Esophagus squamous epithelium (tissue), 5 donors: ENCODE results near the gene MCM5. TPM values are rescaled to one million over a fixed set of nuclear protein-coding genes. Genes with fewer than 3 reads are reported as not detected.

Source experiments
- DNase-seq: peaks from one replicate; lab custom pipeline; 2025; lab: John Stamatoyannopoulos, UW
- H3K27ac ChIP-seq, 4 donors: fragments of 200-600 bp; sonication (generic); one replicate each; pipeline ENCODE4 v1.5.1; 2016 to 2019; ENCODE audit warnings: mild to moderate bottlenecking in 1 of 4
- H3K27me3 ChIP-seq, 4 donors: fragments of 200-600 bp; sonication (generic); 1 replicate in 3 of 4; 2 replicates in 1 of 4; pipeline versions ENCODE4 v1.5.1 to v1.6.0; 2017 to 2021; ENCODE audit warnings: antibody characterized with exemption in 1 of 4
- H3K36me3 ChIP-seq, 3 donors: fragments of 200-600 bp; sonication (generic); one replicate each; pipeline ENCODE4 v1.5.1; 2016 to 2019
- H3K4me1 ChIP-seq, 3 donors: fragments of 200-600 bp; sonication (generic); one replicate each; pipeline ENCODE4 v1.5.1; 2017 to 2019
- H3K4me3 ChIP-seq, 4 donors: fragments of 200-600 bp; sonication (generic); 1 replicate in 3 of 4; 2 replicates in 1 of 4; pipeline ENCODE4 v1.5.1; 2016 to 2019; ENCODE audit warnings: mild to moderate bottlenecking in 2 of 4, moderate library complexity in 1 of 4
- H3K9me3 ChIP-seq, 3 donors: fragments of 200-600 bp; sonication (generic); one replicate each; pipeline ENCODE4 v1.5.1; 2016 to 2019
- POLR2A ChIP-seq, 4 donors: fragments of 450-650 bp; IDR thresholded peaks; one replicate each; pipeline ENCODE4 v1.6.1; 2017; ENCODE audit warnings: antibody characterized with exemption in 4 of 4, mild to moderate bottlenecking in 4 of 4, moderate library complexity in 3 of 4
- WGBS, 2 donors: methylation state at CpG; one replicate each; pipeline ENCODE4 v1.1.5; 2018; 5-methylcytosine and 5-hydroxymethylcytosine counted together
- intact Hi-C: fragments of 100-400 bp; cut with DNase I; formaldehyde crosslinking; loops from one replicate; pipeline ENCODE4 v1.15.0; 2022
- total RNA-seq, 4 donors: library from RNA; depleted of rRNA; stranded (reverse); fragments of >200 nt; gene quantifications; one replicate each; pipeline ENCODE4 v1.1.0, GENCODE V29; 2016
- TF ChIP-seq, protein P1 (sequence below), 6 experiments: fragments of 450-650 bp in 4 of 6; fragments of 200-600 bp in 2 of 6; sonication (generic) in 2 of 6; IDR thresholded peaks; one replicate each; pipeline ENCODE4 v1.5.1; 2016 to 2019; ENCODE audit warnings: antibody characterized with exemption in 6 of 6, mild to moderate bottlenecking in 4 of 6, moderate library complexity in 4 of 6
- donor health status: DM: yes; HTN: yes; CAD: no.

The MCM5 gene
- total RNA-seq, 4 donors from 2014 or later, result 23.1 to 48.1 (median 34.6) TPM

GRCh38 chr22:35449829-35450689 lies 50.1 kb downstream of the MCM5 start:
- peaks cover 0 to 13% (median 0%) of the 10 kb centered on the region in 3 donors for H3K4me1 ChIP-seq
- TF ChIP-seq, protein P1, sequence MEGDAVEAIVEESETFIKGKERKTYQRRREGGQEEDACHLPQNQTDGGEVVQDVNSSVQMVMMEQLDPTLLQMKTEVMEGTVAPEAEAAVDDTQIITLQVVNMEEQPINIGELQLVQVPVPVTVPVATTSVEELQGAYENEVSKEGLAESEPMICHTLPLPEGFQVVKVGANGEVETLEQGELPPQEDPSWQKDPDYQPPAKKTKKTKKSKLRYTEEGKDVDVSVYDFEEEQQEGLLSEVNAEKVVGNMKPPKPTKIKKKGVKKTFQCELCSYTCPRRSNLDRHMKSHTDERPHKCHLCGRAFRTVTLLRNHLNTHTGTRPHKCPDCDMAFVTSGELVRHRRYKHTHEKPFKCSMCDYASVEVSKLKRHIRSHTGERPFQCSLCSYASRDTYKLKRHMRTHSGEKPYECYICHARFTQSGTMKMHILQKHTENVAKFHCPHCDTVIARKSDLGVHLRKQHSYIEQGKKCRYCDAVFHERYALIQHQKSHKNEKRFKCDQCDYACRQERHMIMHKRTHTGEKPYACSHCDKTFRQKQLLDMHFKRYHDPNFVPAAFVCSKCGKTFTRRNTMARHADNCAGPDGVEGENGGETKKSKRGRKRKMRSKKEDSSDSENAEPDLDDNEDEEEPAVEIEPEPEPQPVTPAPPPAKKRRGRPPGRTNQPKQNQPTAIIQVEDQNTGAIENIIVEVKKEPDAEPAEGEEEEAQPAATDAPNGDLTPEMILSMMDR (IDR thresholded peaks at IDR 0.05), result no peak
- TF ChIP-seq POLR2A (IDR thresholded peaks at IDR 0.05), result no peak
- H3K27me3 ChIP-seq, result peaks cover 0 to 20% (median 0%) of the 10 kb centered on the region in 4 donors
- intact Hi-C loops, result no loop called here
- 91 to 98% methylated on average over 6 to 8 of the region's 17 CpGs for WGBS, 2 donors
- no peaks in the 10 kb centered on the region for H3K9me3 ChIP-seq
- no peak overlapping the region for H3K27ac ChIP-seq
- DNase-seq, result no peak
- no peak overlapping the region for H3K4me3 ChIP-seq
- H3K36me3 ChIP-seq, result peaks cover 0 to 5% (median 0%) of the 10 kb centered on the region in 3 donors

DNA sequence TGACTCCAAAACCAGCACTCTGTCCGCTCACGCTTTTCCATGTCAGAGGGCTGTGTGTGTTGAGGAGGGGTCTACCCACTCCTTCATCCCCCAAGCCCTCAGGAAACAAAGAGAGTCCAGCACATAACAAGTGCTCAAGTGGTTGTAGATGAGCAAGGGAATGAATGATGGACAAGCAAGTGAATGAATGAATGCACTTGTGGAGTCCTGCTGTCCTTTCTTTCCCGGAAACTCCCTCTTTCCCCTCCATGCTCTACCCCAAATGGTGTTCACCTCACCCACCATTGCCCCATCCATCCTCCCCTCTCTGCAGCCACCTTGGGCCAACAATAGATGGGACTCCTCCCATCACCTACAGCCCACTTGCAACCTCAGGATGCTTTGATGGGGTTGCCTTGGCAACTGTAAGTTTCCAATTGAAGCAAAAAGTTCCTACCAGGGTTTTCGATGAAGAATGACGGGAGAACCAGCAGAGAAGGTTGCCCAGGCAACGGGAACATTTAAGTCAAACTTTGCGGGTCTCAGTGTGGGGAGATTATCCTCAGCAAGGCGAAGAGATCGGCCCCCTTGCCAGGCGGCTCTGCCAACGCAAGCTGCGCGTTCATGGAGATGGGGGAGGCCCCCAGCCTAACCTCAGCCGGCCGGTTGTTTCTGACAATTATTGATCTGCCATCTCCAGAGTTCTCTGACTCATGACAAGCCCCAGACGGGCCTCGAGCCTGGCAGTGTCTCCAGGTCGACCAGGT lies 51.1 kb downstream of the MCM5 start:
- peaks cover 0 to 5% (median 0%) of the 10 kb centered on the region in 3 donors for H3K36me3 ChIP-seq
- peaks cover 0 to 12% (median 0%) of the 10 kb centered on the region in 3 donors for H3K4me1 ChIP-seq
- intact Hi-C loops, result no loop called here
- H3K27me3 ChIP-seq, result peaks cover 0 to 20% (median 0%) of the 10 kb centered on the region in 4 donors
- no peak for TF ChIP-seq POLR2A (IDR thresholded peaks at IDR 0.05)
- TF ChIP-seq, protein P1 (IDR thresholded peaks at IDR 0.05), result no peak
- 76 to 84% methylated on average over 12 to 18 of the region's 18 CpGs for WGBS, 2 donors
- DNase-seq, result no peak
- H3K27ac ChIP-seq, result no peak overlapping the region
- H3K4me3 ChIP-seq, result no peak overlapping the region
- no peaks in the 10 kb centered on the region for H3K9me3 ChIP-seq

- Histone ChIP-seq H3K4me3 (no peak overlapping the region), H3K27me3 (peaks cover 0 to 20% (median 0%) of the 10 kb centered on the region in 4 donors), H3K36me3 (peaks cover 0 to 5% (median 0%) of the 10 kb centered on the region in 3 donors), H3K27ac (no peak overlapping the region), H3K4me1 (peaks cover 0 to 6% (median 0%) of the 10 kb centered on the region in 3 donors), H3K9me3 (no peaks in the 10 kb centered on the region)
- TF ChIP-seq POLR2A (IDR thresholded peaks at IDR 0.05), result no peak
- TF ChIP-seq, protein P1 (IDR thresholded peaks at IDR 0.05), result no peak
- no peak for DNase-seq
- WGBS, 2 donors, result 83% methylated on average over 7 of the region's 7 CpGs; no CpG with 5 or more reads in 1 of the 2 donors
- intact Hi-C loops, result no loop called here
Observed at GRCh38 chr22:35451592-35451991, 51.7 kb downstream of the MCM5 start.

DNA sequence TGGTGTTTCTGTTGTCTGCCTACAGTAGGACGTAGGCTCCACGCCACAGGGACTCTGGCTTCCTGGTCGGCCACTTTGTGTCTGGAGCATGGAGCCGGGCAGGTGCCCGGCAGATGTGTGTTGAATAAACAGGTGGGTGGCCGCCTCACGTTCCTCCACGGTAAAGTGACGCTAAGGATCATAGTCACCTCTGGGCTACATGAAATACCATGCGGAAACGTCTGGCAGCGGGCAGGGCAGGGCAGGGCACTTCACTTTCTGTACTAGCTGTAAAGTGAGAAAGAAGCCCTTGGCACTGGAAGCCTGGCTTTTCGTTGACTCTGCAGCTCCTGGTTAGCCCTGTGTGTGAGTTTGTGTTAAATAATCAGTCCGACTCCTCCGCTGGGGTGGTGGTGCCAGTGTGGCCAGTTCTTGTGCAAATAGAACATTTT lies 52.4 kb downstream of the MCM5 start:
- Histone ChIP-seq H3K27ac (no peak overlapping the region), H3K27me3 (peaks cover 0 to 20% (median 0%) of the 10 kb centered on the region in 4 donors), H3K36me3 (peaks cover 0 to 5% (median 0%) of the 10 kb centered on the region in 3 donors), H3K4me3 (no peak overlapping the region), H3K9me3 (no peaks in the 10 kb centered on the region), H3K4me1 (peaks cover 0 to 6% (median 0%) of the 10 kb centered on the region in 3 donors)
- intact Hi-C loops, result no loop called here
- no peak for DNase-seq
- 58 to 95% methylated on average over 7 to 12 of the region's 15 CpGs for WGBS, 2 donors
- TF ChIP-seq POLR2A (IDR thresholded peaks at IDR 0.05), result no peak

DNA sequence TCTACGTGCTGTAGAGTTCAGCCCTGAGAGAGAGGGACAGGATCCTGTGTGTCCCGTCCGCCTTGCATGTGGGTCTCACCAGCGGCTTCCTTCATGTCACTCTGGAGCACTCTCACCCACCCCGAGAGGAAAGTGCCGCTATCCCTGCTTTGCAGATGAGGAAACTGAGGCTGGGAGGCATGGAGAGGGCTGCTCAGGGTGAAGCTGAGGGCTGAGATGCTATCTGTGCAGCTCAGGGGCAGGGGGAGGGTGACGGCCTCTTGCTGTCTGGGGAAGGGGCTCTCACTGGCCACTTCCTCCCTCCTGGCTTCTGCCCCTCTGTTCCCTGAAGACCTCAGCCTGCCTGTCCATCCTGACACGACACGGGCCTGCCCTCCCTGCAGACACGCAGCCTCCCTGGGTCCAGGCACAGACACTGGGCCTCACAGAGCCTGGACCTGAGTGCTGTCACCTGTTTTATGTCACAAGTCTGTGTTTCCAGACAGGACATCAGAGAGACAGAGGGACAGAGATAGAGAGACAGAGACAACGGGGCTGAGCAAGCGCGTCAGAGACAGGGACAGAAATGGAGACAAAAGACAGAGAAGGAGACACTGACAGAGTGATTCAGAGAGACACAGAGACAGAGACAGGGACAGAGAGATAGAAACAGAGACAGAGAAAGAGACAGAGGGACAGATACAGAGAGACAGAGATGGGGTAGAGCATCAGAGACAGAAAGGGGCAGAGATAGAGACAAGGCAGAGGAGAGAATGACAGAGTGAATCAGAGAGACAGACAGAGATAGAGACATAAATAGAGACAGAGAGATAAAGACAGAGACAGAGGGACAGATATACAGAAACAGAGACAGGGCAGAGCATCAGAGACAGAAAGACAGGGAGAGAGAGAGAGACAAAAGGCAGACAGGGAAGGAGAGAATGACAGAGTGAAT lies 53.1 kb downstream of the MCM5 start:
- peaks cover 0 to 20% (median 0%) of the 10 kb centered on the region in 4 donors for H3K27me3 ChIP-seq
- no peak for DNase-seq
- intact Hi-C loops, result no loop called here
- H3K9me3 ChIP-seq, result no peaks in the 10 kb centered on the region
- no peak overlapping the region for H3K4me3 ChIP-seq
- peaks cover 0 to 5% (median 0%) of the 10 kb centered on the region in 3 donors for H3K36me3 ChIP-seq
- H3K4me1 ChIP-seq, result peaks cover 0 to 8% (median under 1%) of the 10 kb centered on the region in 3 donors
- no peak overlapping the region for H3K27ac ChIP-seq
- TF ChIP-seq POLR2A (IDR thresholded peaks at IDR 0.05), result no peak
- TF ChIP-seq, protein P1 (IDR thresholded peaks at IDR 0.05), result no peak
- 75 to 85% methylated on average over 6 to 7 of the region's 13 CpGs for WGBS, 2 donors
